ENCODE results near the gene TMEM150C. TPM values are rescaled to one million over a fixed set of nuclear protein-coding genes. Genes with fewer than 3 reads are reported as not detected.

The TMEM150C gene
- total and polyA plus RNA-seq, 4 donors: 4.8 to 8.7 (median 5.2) TPM

- DNase-seq (ENCODE audit: low spot score): no peak
- TF ChIP-seq GABPA (IDR thresholded peaks at IDR 0.05 in 1 of 2, conservative IDR thresholded peaks at IDR 0.05 in 1 of 2) (no peak), HNF4A (conservative IDR thresholded peaks at IDR 0.05) (no peak), RAD21 (IDR thresholded peaks at IDR 0.05) (no peak), EGR1 (IDR thresholded peaks at IDR 0.05; ENCODE audit: low read depth in 2 of 2) (no peak), FOXA1 (IDR thresholded peaks at IDR 0.05) (no peak), HNF4G (IDR thresholded peaks at IDR 0.05) (no peak), NR2F2 (IDR thresholded peaks at IDR 0.05) (no peak), ZBTB33 (IDR thresholded peaks at IDR 0.05) (no peak), CTCF (IDR thresholded peaks at IDR 0.05; ENCODE audit: low read depth, low read length, missing input control) (no peak), REST (IDR thresholded peaks at IDR 0.05) (no peak), FOXA2 (IDR thresholded peaks at IDR 0.05) (no peak), SP1 (IDR thresholded peaks at IDR 0.05) (no peak), YY1 (IDR thresholded peaks at IDR 0.05) (no peak), TAF1 (conservative IDR thresholded peaks at IDR 0.05) (no peak), RXRA (IDR thresholded peaks at IDR 0.05) (no peak), ATF3 (IDR thresholded peaks at IDR 0.05) (no peak)
- TF ChIP-seq, protein P1, sequence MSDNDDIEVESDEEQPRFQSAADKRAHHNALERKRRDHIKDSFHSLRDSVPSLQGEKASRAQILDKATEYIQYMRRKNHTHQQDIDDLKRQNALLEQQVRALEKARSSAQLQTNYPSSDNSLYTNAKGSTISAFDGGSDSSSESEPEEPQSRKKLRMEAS (IDR thresholded peaks at IDR 0.05): no peak
- no peak overlapping the region for H3K4me3 ChIP-seq (ENCODE audit: low read depth in 1 of 3, low read length in 3 of 3)
- no peaks in the 10 kb centered on the region for H3K9me3 ChIP-seq (ENCODE audit: control insufficient read depth in 4 of 4, low read length in 3 of 4)
- H3K27me3 ChIP-seq (ENCODE audit: control insufficient read depth in 4 of 4, insufficient read depth in 4 of 4, low read length in 3 of 4): no peaks in the 10 kb centered on the region
- H3K9ac ChIP-seq (ENCODE audit: low read depth in 1 of 2, low read length in 2 of 2): no peak overlapping the region
- WGBS: 86% methylated on average over 2 of the region's 2 CpGs
- H3K4me1 ChIP-seq (ENCODE audit: control insufficient read depth in 4 of 4, insufficient read depth in 4 of 4, low read length in 3 of 4): peaks cover 0 to 3% (median 0%) of the 10 kb centered on the region in 4 donors
- H3K36me3 ChIP-seq (ENCODE audit: control insufficient read depth in 4 of 4, insufficient read depth in 3 of 4, low read depth in 1 of 4, low read length in 3 of 4): peaks cover 0 to 10% (median 2%) of the 10 kb centered on the region in 4 donors
- H3K27ac ChIP-seq (ENCODE audit: low read depth in 1 of 2, low read length in 2 of 2): no peak overlapping the region
These were observed 67.9 kb downstream of the TMEM150C start for GRCh38 chr4:82493721-82494425.

Measured in liver (tissue), 9 donors.